ENCODE data around the gene PTP4A1.

DNA sequence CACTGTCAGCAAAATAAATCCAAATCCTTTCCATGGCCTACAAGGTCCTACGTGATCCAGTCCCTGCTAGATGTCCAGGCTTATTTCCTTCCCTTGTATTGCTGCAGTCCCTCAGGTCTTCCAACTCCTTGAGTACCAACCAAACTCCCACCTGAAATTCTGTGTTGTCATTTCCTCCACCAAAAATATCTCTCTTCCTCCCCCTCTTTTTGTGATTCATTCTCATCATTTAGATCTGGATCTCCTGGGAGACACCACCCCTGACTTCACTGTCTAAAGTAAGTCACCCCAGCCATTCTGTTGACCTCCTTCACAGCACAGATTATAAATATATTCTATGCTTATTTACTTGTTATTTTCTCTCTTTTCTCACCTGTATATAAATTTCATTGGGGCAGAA lies 9.0 kb upstream of the PTP4A1 start:
- TF ChIP-seq, protein P1, sequence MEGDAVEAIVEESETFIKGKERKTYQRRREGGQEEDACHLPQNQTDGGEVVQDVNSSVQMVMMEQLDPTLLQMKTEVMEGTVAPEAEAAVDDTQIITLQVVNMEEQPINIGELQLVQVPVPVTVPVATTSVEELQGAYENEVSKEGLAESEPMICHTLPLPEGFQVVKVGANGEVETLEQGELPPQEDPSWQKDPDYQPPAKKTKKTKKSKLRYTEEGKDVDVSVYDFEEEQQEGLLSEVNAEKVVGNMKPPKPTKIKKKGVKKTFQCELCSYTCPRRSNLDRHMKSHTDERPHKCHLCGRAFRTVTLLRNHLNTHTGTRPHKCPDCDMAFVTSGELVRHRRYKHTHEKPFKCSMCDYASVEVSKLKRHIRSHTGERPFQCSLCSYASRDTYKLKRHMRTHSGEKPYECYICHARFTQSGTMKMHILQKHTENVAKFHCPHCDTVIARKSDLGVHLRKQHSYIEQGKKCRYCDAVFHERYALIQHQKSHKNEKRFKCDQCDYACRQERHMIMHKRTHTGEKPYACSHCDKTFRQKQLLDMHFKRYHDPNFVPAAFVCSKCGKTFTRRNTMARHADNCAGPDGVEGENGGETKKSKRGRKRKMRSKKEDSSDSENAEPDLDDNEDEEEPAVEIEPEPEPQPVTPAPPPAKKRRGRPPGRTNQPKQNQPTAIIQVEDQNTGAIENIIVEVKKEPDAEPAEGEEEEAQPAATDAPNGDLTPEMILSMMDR (IDR thresholded peaks at IDR 0.05), result no peak
- no peak for TF ChIP-seq POLR2A (IDR thresholded peaks at IDR 0.05)
